Vagina (tissue), 2 donors: Measurements from ENCODE around the gene TDRD6.

Experiments
- CTCF ChIP-seq, 3 experiments: fragments of 450-650 bp in 2 of 3; fragments of 200-600 bp in 1 of 3; sonication (generic) in 1 of 3; IDR thresholded peaks; one replicate each; pipeline ENCODE4 v1.5.1; 2017 to 2019; ENCODE audit warnings: antibody characterized with exemption in 3 of 3, mild to moderate bottlenecking in 2 of 3, moderate library complexity in 2 of 3
- POLR2A ChIP-seq, 2 donors: fragments of 450-650 bp; IDR thresholded peaks; one replicate each; pipeline ENCODE4 v1.6.1; 2017; ENCODE audit warnings: antibody characterized with exemption in 2 of 2, mild to moderate bottlenecking in 2 of 2, moderate library complexity in 2 of 2

GRCh38 chr6:46637933-46638332 lies 49.8 kb upstream of the TDRD6 start:
- no peak for TF ChIP-seq CTCF (IDR thresholded peaks at IDR 0.05)
- no peak for TF ChIP-seq POLR2A (IDR thresholded peaks at IDR 0.05)
